HepG2 (cell line): ENCODE data around the gene PSMA4. TPM values are rescaled to one million over a fixed set of nuclear protein-coding genes. Genes with fewer than 3 reads are reported as not detected.
"Not testable (repeated sequence)": the region's sequence is repeated elsewhere in the genome, so short reads cannot be mapped to it uniquely, and the experiment has no call there.

Experiments
- ATAC-seq: fragments of 200-7000 bp; cut with Tn5 transposase; 3 replicates; pipeline ENCODE4 v1.9.1; 2020; ENCODE audit warnings: mild to moderate bottlenecking, moderate library complexity
- BruUV-seq: library from RNA; stranded (reverse); fragments of 400-500 nt; replicated peaks from 2 replicates; lab custom pipeline; 2021; lab: Mats Ljungman, UMichigan
- CTCF ChIA-PET: fragments of 300-600 bp; formaldehyde crosslinking; extraction: SDS; loops from one replicate; lab custom pipeline; 2021; ENCODE audit warnings: low total read pairs, inconsistent platforms, low intra/inter-chr PET ratio; lab: Yijun Ruan, JAX
- POLR2A ChIA-PET: fragments of 350-600 bp; sonication (Branson Sonifier 250); formaldehyde crosslinking; loops from one replicate; lab custom pipeline; 2020; ENCODE audit warnings: antibody characterized with exemption, inconsistent platforms; lab: Yijun Ruan, JAX
- DNase-seq: peaks from one replicate; pipeline ENCODE4 v3.0.0-alpha.2; 2015; ENCODE audit warnings: low spot score
- FAIRE-seq: peaks from 3 replicates; lab custom pipeline; 2011; peaks lifted over from hg19 to GRCh38; lab: Jason Lieb, UNC
- H2AFZ ChIP-seq: one replicate; pipeline ENCODE4 v1.6.1; 2011; ENCODE audit warnings: low read length, inconsistent platforms
- H3K27ac ChIP-seq: fragments of 300-600 bp; 3 replicates; pipeline ENCODE4 v1.8.0; 2011; ENCODE audit warnings: mixed run types, mild to moderate bottlenecking, mixed read lengths, low read length, inconsistent platforms; ENCODE audit not compliant: insufficient read depth; ENCODE audit errors: extremely low read length
- H3K27me3 ChIP-seq, 2 experiments: fragments of 200-600 bp in 1 of 2; 2 replicates in 1 of 2; 3 replicates in 1 of 2; pipeline versions ENCODE4 v1.6.0 to v1.8.0; 2011; ENCODE audit warnings: low read length in 2 of 2, mild to moderate bottlenecking in 2 of 2, moderate library complexity in 2 of 2, inconsistent platforms in 1 of 2; ENCODE audit not compliant: insufficient read depth in 2 of 2, control insufficient read depth in 1 of 2
- H3K36me3 ChIP-seq, 2 experiments: fragments of 200-600 bp in 1 of 2; replicated peaks in 1 of 2; 2 replicates in 1 of 2; 3 replicates in 1 of 2; pipeline versions ENCODE4 v1.5.1 to v1.8.0; 2011; ENCODE audit warnings: low read length in 2 of 2, inconsistent platforms in 1 of 2; ENCODE audit not compliant: insufficient read depth in 2 of 2, control insufficient read depth in 1 of 2
- H3K4me1 ChIP-seq: 2 replicates; pipeline ENCODE4 v1.5.1; 2012; ENCODE audit warnings: low read length, inconsistent platforms; ENCODE audit not compliant: insufficient read depth
- H3K4me2 ChIP-seq: 2 replicates; pipeline ENCODE4 v1.6.0; 2011; ENCODE audit warnings: low read depth, low read length, inconsistent platforms
- H3K4me3 ChIP-seq, 3 experiments: fragments of 200-600 bp in 1 of 3; sonication (generic), shearing (Covaris generic) in 1 of 3; replicated peaks in 1 of 3; 2 replicates each; pipeline ENCODE4 v1.5.1; 2011 to 2016; ENCODE audit warnings: low read length in 3 of 3, inconsistent platforms in 2 of 3, low read depth in 2 of 3, mild to moderate bottlenecking in 2 of 3, control low read depth in 1 of 3, mixed read lengths in 1 of 3; ENCODE audit not compliant: insufficient read depth in 1 of 3
- H3K79me2 ChIP-seq: one replicate; pipeline ENCODE4 v1.6.1; 2011; ENCODE audit warnings: low read length, inconsistent platforms; ENCODE audit not compliant: insufficient read depth
- H3K9ac ChIP-seq: 2 replicates; pipeline ENCODE4 v1.6.0; 2011; ENCODE audit warnings: mild to moderate bottlenecking, low read depth, low read length, inconsistent platforms; ENCODE audit not compliant: insufficient read depth
- H3K9me3 ChIP-seq: 2 replicates; pipeline ENCODE4 v1.5.1; 2012; ENCODE audit warnings: mild to moderate bottlenecking, low read length
- H4K20me1 ChIP-seq: 2 replicates; pipeline ENCODE4 v1.6.0; 2011; ENCODE audit warnings: inconsistent platforms, mild to moderate bottlenecking, low read length, moderate library complexity; ENCODE audit not compliant: insufficient read depth
- JUNB ChIP-seq: sonication (generic); formaldehyde crosslinking; IDR thresholded peaks from 2 replicates; pipeline ENCODE4 v1.8.0; 2022; ENCODE audit warnings: missing genetic modification reagents, mild to moderate bottlenecking, borderline replicate concordance
- ZBTB4 ChIP-seq: sonication (generic); formaldehyde crosslinking; IDR thresholded peaks from 2 replicates; pipeline ENCODE4 v1.4.0; 2020; ENCODE audit warnings: missing genetic modification reagents, mild to moderate bottlenecking, borderline replicate concordance
- ZNF24 ChIP-seq: fragments of 450-650 bp; IDR thresholded peaks from 2 replicates; pipeline ENCODE4 v1.6.1; 2017; ENCODE audit warnings: antibody characterized with exemption, mild to moderate bottlenecking
- WGBS: methylation state at CpG from one replicate; pipeline ENCODE4 v1.1.6; 2017; ENCODE audit warnings: low lambda C conversion rate; 5-methylcytosine and 5-hydroxymethylcytosine counted together
- in situ Hi-C: cut with HindIII; loops from 2 replicates; pipeline ENCODE4 v1.10.0; 2017; ENCODE audit warnings: low pct_unique_long_range_greater_than_20kb; ENCODE audit not compliant: extremely low pct_ligation_motif_present
- intact Hi-C: fragments of 100-400 bp; cut with micrococcal nuclease; formaldehyde crosslinking; loops from one replicate; pipeline ENCODE4 v1.10.0; 2022; ENCODE audit not compliant: unreplicated experiment
- polyA plus RNA-seq, 8 experiments: library from polyadenylated mRNA; depleted of rRNA in 3 of 8; stranded (reverse) in 7 of 8; unstranded in 1 of 8; fragments of >200 nt; fragmentation: Illumina TruSeq in 4 of 8; extraction: Trizol in 4 of 8; gene quantifications; 2 replicates each; pipeline versions ENCODE4 v1.2.1 to v1.2.3, GENCODE V29; 2011 to 2016; ENCODE audit warnings: low read depth in 4 of 8, missing spikeins in 1 of 8, mixed read lengths in 1 of 8; ENCODE audit not compliant: insufficient read depth in 1 of 8
- total RNA-seq, 5 experiments: library from RNA; depleted of rRNA; stranded (reverse); fragments of >200 nt; fragmentation: Illumina TruSeq; extraction: Trizol; gene quantifications; 2 replicates each; pipeline ENCODE4 v1.2.3, GENCODE V29; 2016; ENCODE audit warnings: low read depth in 1 of 5

The PSMA4 gene
- total and polyA plus RNA-seq, 2 of the 13 experiments (the other 11 are each of a cell fraction or from before 2014, with no cell fraction given) = 202 to 404 TPM

GRCh38 chr15:78509726-78510312 lies 30.4 kb upstream of the PSMA4 start:
- no TSS peak for BruUV-seq
- Histone ChIP-seq H3K4me2 (no peak overlapping the region), H3K27ac (no peak overlapping the region), H4K20me1 (no peaks in the 10 kb centered on the region), H3K27me3 (no peaks in the 10 kb centered on the region; a peak in 1 of 5 replicates), H3K36me3 (no peaks in the 10 kb centered on the region), H2AFZ (no peak overlapping the region), H3K4me3 (no peak overlapping the region), H3K9ac (no peak overlapping the region), H3K4me1 (peaks cover 29% of the 10 kb centered on the region), H3K79me2 (no peaks in the 10 kb centered on the region), H3K9me3 (no peaks in the 10 kb centered on the region)
- in situ Hi-C loops (no loop called here), intact Hi-C loops (loop anchor here (5.0 to 10.0 kb wide), 2 partner anchors 32 to 55 kb away; partner anchors contain the start of genes CHRNA5 and PSMA4)
- ATAC-seq (no peak), DNase-seq (no peak), FAIRE-seq (no peak)
- ChIA-PET POLR2A (no interaction called here), CTCF (no interaction called here)
- TF ChIP-seq JUNB (no peak), ZBTB4 (no peak), ZNF24 (no peak)
- 74% methylated on average over 6 of the region's 6 CpGs for WGBS

DNA sequence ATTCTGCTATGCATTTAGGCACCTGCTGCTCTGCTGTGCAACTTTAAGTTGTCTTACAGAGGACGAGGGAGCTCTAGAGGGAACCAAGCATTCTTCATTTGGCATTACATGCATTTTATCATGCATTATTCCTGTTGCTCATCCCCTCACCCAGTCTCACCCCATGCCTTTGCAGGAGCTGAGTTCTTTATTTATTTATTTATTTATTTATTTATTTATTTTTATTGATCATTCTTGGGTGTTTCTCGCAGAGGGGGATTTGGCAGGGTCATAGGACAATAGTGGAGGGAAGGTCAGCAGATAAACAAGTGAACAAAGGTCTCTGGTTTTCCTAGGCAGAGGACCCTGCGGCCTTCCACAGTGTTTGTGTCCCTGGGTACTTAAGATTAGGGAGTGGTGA lies 20.2 kb upstream of the PSMA4 start:
- H3K27ac ChIP-seq, H3K9ac ChIP-seq, CTCF ChIA-PET, BruUV-seq, in situ Hi-C loops, H2AFZ ChIP-seq, H4K20me1 ChIP-seq, ATAC-seq, H3K4me1 ChIP-seq, H3K4me3 ChIP-seq, FAIRE-seq, H3K27me3 ChIP-seq, POLR2A ChIA-PET, H3K4me2 ChIP-seq, H3K36me3 ChIP-seq, intact Hi-C loops, DNase-seq, H3K9me3 ChIP-seq, H3K79me2 ChIP-seq: not testable (repeated sequence)
- 88% methylated on average over 3 of the region's 3 CpGs for WGBS
